IPS-NIHi7 (cell line): Measurements from ENCODE around the gene DRG2.

Experiments used
- DNase-seq: peaks from one replicate; pipeline ENCODE4 v3.0.0; 2012; ENCODE audit warnings: mixed read lengths; ENCODE audit errors: extremely low spot score

The DRG2 gene

DNA sequence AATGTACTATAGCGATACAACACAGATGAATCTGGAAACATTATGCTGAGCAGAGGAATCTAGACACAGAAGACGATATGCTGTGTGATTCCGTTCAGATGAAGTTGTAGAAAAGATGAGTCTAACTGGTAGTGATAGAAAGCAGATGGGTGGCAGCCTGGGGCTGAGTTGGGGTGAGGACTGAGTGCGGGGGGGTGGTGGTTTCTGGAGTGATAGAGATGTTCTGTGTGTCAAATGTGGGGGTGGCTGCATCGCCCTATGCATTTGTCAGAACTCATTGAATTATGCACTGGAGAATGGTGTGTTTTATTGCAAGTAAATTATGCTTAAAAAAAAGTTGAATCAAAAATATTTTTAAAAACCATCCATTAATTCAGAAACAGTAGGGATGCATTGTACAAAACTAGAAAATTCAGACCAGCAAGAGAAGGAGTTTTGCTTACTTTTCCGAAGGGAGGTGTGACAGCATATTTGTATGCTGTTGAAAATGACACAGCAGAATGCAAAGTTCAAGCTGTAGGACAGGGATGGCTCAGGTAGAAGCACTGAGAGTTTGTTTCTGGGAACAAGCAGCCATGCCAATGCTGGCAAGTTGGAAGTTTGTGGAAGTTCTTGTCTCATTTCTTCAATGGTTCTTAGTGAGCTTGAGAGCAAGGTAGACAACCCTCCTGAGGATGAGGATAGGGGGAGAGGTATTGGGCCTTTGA is 13.0 kb upstream of the DRG2 start:
- DNase-seq, result no peak

DNA sequence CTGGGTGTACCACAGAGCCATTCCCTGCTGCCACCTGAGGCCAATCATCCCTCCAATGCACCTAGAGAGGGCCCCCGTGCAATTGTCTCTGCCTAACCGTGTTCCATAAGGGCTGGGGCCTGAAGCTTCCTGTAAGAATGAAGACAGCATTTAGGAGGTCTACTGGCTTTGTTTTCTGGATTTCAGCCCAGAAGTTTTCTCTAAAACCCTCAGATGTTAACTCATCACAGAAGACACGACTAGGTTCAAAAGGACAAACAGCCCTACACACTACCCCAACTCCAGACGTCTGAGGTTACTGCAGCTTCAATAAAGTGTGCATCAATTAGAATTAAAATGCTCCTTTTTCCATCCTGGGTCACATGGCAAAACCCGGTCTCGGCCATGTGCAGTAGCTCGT is 10.8 kb upstream of the DRG2 start:
- no peak for DNase-seq

DNA sequence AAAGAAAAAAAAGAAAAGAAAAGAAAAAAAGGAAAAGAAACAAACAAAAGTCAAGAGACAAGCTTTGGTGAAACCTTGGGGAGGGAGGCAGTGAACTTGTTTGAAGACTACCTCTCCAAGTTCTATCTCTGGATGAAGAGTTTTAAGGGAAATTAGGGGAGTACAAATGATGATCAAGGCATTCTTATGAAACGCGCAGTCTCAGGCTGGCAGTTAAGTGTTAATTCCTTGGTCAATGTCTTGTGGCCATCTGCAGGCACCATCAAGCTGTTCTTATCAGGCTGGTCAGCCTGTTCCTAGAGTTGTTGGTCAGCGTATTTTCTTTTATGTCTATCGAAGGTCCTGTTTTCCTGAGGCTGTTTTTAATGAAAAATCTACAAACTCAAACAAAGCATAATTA is 8.2 kb upstream of the DRG2 start:
- no peak for DNase-seq

DNA sequence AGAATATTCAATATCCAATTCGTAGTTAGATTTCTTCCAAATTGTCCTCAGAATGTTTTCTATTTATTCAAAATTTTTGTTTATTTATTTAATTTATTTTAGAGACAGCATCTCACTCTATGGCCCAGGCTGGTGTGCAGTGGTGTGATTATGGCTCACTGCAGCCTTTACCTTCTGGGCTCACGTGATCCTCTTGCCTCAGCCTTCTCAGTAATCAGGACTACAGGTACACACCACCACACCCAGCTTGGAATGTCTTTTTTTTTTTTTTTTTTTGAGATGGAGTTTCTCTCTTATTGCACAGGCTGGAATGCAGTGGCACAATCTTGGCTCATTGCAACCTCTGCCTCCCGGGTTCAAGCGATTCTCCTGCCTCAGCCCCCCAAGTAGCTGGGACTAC is 3.5 kb upstream of the DRG2 start:
- no peak for DNase-seq

DNA sequence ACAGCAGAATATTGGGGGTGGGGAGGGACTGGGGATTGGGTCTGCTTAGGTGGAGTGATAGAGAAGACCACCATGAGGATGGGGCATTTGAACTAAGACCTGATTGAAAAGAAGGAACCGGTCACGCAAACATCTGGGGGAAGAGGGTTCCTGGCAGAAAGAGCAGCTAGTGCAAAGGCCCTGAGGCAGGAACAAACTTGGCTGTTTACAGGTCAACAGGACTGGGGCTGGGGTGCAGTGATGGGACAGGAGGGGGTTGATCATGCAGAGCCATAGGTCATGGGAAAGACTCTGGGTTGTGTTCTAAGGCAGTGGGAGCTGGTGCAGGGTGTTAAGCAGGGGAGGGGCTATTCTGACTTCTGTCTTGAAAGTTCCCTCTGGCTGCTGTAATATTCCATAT is 1.9 kb downstream of the DRG2 start:
- DNase-seq, result no peak

DNA sequence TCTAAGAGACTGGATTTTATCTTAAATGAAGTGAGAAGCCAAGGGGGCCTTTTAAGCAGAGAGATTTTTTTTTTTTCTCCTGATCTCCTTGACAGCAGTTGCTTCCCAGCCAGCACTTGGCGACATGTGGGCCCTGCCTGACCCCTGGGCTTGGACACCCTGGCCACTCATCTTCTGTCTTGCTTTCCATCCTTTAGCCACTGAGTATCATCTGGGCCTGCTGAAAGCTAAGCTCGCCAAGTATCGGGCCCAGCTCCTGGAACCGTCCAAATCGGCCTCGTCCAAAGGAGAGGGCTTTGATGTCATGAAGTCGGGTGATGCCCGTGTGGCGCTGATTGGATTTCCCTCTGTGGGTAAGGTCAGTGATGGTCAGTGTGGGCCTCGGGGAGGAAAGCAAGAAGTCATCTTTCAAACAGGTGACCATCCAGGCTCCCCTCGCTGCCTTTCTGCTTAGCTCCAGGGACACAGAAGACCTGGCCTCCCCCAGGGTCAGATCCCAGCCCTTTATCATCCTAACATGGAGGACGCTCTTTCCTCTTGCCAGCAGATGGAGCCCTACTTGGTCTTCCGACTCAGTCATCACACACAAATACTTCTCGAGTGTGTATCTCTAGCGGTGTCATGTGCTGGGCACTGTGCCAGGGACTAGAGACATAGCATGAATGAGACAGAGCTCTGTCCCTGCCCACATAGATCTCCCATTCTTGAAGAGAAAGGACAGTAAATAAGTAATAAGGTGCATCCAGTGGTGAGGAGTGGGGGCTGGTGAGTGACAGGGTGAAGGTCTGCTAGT is 6.1 kb downstream of the DRG2 start:
- DNase-seq, result peak; percentile 67

DNA sequence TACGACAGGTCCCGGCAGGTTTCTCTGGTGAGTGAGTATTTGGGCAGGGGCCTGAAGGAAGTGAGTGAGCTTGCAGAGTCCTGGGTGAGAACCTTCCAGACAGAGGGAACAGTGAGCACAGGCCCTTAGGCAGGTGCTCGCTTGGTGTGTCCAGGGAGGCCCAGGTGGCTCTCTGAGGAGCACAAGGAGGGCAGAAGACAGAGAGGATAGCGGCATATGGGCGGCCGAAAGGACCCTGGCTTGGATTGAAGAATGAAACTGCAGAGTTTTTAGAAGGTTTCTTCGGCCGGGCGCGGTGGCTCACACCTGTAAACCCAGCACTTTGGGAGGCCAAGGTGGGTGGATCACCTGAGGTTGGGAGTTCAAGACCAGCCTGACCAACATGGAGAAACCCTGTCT is 6.7 kb downstream of the DRG2 start:
- no peak for DNase-seq

DNA sequence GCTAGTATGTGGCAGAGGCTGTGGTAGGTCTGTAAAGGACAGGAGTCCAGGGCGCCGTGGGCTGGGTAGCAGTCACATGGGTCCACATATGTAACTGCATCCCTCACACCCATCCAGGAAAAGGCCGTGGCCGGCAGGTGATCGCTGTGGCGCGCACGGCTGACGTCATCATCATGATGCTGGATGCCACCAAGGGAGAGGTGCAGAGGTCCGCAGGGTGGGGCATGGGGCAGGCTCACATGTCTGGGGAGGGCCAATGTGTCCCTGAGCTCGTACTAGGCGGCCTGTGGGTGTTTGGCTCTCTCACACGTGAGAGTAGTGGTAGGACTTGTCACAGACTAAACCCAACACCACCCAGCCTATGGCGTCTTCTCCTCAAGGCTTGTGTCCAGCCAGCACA is 11.8 kb downstream of the DRG2 start:
- no peak for DNase-seq

DNA sequence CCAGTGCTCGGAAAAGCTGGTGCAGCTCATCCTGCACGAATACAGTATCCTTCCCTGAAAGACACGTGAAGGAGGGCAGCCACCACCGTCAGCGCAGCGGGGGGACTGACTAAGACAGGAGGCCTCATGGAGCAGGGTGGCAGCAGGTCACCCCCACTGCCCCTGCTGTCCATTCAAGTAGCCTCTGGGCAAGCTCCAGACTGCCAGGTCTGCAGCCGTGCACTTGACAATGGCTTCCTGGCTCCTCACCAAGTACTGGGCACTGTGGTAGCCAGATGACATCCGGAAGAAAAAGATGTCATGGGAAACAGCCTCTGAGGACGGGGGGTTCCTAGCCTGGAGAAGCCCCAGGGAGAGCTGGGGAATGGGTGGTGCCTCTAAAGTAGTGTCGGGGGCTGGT is 12.9 kb downstream of the DRG2 start:
- no peak for DNase-seq

DNA sequence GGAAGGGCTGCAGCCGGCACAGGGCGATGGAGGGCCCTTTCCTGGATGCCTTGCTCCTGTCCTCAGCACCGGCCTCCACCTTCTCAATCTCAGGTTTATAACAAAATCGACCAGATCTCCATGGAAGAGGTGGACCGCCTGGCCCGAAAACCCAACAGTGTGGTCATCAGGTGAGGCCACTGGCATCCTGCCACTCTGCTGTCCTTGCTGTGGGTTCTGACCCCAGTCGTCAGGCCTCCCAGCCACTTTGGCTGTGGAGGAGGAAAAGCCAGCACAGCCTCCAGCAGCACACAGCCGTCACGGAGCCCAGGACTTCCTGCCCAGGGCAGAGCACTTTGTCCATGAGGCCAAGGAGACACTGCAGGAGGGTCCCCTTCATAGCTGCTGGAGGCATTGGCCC is 14.1 kb downstream of the DRG2 start:
- DNase-seq, result no peak

DNA sequence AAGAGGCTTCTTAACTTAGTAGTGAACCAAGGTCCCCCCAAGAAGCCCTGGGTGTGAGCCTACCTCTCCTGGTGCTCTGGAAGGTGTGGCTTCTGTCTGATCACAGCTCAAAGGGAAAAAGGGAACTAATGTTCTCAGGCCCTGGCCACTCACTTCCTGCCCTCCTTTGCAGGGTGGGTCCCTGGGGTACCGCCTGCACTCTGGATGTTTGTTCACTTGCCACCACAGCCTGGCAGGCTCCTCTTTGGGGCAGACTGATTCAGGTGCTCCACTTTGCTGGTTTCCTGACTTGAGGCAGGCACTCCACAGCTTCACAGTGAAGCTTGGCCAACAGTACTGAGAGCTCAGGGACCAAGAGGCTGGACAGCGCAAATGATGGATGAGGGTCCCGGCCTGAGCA is 14.9 kb downstream of the DRG2 start:
- DNase-seq, result no peak

DNA sequence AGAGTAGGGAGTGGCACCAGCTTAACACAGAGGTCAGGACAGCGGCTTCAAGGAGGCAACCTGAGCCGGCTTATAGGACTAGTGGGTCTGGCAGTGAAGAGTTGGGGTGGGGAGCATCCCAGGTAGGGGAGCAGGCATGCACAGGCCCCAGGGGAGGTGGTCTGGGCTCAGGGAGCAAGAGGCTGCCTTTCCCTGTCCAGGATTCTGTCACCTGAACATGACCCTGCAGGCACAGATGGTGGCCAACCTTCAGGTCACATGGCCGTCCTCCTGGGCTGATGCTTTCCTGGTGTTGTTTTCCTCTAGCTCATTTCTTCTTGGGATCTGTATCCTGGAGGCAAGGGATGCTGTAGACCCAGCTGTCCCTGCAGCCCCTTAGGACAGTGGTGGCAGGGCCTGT is 17.3 kb downstream of the DRG2 start:
- no peak for DNase-seq

DNA sequence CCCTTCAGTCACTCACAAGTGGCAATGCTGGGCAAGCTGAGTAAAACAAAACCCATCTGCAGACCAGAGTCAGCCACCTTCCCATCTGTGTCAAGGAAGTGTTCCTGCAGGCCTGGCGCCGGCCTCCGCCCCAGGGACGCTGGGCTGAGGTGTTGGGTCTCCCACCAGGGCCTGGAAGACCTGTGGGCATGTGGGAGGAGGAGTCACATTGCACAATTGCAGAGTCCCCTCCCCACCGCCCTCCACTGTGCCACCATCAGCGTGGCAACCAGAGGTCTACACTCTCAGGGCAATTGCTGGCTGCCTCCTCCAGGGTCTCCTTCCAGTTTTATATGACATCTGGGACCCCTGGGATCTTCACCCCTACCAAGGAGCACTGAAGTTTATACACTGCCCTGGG is 17.8 kb downstream of the DRG2 start:
- DNase-seq, result no peak

DNA sequence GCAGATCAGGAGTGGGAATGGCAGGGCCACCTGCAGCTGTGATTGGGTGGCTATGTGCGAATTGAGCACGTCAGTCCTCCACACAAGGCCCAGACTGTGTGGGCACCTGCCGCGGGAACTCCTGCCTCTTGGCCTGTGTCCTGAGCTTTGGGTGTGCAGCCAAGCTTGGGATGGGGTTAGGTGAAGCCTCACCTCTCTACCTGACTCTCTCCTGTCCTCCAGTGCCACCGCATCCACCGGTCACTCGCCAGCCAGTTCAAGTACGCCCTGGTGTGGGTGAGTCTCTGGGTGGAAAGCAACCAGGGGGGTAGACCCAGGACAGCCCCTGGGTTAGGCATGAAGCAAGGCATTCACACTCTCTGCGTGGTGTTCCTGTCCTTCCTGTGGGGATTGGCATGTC is 18.5 kb downstream of the DRG2 start:
- DNase-seq, result no peak

DNA sequence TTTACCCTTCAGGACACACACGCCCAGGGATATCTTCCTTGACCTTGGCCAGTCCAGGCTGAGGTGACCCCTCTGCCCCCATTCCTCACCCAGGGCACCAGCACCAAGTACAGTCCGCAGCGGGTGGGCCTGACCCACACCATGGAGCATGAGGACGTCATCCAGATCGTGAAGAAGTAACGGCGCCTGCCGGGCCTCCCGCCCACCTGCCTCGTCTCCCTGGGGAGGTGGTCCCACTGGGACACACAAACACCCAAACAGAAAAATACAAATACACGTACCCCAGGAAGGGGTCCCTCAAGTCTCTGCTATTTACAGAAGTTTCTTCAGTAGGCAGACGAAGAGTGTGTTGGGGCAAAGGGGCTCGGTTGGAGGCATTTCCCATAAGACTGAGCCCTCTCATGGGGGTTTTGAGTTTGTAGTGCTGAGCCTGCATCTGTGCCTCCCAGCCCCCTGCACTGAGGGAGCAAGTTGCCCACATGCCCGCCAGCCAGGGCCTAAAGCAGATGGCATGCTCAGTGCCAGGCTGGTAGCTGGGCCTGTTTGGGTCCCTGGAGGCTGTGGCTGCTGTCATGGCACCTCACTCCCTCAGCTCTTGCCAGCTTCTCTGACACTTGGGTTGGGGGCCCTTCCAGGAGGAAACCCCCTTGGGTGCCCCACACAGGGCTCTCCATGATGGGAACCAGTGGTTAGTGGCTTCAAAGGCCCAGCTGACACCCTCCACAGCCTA is 19.5 kb downstream of the DRG2 start:
- no peak for DNase-seq

DNA sequence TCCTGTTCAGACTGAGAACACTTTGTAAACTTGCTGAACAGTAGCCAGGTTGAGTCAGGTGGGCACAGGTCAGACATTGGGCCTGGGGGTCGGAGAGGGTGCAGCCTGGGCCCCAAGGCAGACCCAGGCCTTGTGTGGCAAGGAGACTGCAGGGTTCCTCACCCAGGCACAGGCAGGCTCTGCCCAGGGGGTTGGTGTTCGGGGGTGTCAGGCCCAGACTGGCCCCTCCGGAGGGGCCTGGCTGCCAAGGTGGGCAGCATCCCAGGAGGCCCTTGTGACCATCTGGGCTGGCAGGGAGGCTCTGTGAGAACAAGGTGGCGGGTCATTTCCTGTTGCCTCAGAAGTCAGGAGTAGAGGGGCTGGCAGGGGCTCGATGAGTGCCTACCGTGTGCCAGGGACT is 20.2 kb downstream of the DRG2 start:
- DNase-seq, result no peak

DNA sequence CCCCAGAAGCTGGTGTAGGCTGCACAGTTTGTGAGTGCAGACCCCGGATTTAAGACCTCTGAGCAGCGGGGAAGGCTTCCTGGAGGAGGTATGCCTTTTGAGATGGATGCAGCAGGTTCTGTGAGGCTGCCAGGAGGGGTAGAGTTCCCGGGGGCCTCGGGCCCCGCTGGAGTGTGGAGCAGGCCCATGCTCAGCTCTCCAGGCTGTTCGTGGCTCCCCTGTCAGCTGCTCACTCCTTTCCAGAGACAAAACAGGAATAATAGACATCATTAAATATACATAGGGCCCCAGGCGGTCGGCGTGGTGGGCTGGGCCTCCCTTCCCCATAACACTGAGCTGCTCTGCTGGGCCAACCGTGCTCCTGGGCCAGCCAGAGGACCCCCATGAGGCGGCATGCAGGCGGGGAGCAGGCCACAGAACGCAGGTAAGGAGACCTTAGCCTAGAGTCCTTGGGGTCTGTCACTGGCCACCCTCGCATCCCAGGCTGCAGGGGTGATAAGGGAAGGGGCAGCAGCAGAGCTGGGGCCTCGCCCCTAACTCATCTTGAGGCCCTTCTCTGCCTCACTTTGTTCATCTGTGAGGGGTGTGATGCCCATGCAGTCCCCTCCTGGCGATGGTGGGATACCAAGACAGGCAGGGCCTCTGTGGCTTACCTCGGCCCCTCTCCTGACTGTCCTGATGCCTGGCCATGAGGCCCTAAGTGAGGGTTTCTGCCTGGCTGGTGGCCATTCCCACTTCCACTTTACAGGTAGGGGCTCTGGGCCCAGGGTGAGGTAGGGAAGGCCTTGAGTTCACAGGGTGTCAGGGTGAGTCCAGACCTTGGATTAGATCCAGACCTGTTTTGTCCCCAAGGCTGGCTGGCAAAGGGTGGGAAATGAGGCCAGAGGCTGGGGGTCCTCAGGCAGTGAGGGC is 20.9 kb downstream of the DRG2 start, which contains the start of gene MYO15A:
Gene MYO15A, plus strand, starts transcription at position 356 of the 912 bp plus-strand sequence. CDS start 10,045 bp downstream, outside the sequence.
- no peak for DNase-seq

DNA sequence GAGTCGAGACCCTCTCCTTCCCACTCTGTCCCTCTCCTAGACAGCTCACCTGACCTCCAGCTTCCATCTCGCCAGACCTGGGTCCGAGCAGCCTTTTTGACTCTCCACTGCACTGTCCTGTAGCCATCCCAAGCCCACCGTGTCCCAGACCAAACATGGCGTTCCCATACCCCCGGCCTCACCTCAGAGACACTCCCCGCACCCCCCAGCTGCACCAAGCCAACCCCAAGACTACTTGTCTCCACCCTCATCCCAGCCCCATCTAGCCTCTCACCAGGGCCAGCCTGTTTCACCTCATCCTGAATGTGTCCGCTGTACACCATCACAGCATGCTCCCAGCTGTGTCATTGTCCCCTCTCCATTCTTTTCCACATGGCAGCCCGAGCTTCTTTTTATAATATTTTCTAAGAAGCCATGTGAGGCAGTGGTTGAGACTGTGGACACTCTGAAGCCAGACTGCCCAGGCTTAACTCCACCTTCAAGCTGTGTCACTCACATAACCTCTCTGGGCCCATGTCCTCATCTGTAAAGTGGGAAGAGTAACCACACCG is 22.3 kb downstream of the DRG2 start:
- DNase-seq, result no peak

DNA sequence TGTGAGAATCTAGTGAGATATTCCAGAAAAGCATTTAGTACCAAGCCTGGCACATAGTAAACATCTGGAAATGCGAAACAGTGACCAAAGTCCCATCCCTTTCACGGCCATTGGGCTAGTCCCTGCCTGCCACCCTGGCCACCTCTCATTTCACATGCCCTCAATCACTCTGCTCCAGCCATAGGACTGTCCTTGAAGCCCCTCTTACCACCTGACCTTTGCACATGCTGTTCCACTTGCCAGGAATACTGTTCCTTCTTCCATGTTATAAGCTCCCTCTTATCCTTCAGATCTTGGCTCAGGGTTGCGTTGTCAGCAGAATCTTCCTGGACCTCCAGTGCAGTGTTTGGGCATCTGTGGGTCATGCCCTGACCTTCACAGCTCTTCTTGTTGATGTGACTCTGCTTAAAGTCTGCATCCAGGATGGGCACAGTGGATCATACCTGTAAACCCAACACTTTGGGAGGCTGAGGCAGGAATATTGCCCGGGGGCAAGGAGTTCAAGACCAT is 22.9 kb downstream of the DRG2 start:
- no peak for DNase-seq

DNA sequence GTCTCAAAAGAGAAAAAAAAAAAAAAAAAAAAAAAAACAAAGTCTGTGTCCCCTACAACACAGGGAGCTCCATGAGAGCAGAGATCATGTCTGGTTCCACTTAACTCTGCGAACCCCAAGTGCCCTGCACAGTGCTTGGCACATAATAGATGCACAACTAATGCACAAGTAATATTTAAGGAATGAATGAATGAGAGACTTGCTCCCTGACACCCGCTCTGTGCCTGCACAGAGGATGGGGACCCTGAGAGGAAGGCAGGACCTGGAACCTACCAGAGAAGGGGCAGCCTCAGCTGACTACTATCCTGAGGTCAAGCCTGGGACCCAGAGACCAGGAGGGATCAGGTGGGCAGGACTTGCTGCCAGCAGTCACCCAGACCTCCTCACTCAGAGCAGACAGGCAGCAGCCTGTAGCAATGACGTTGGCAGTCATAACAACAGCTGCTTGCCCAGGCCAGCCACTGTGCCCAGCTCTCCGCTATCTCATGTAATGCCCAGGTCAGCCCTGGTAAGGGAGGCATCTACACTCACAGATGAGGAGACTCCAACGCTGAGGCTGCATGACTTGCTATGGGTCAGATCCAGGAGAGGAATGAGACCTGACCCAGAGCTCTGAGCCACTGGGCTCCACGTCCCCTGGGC is 23.7 kb downstream of the DRG2 start:
- no peak for DNase-seq

DNA sequence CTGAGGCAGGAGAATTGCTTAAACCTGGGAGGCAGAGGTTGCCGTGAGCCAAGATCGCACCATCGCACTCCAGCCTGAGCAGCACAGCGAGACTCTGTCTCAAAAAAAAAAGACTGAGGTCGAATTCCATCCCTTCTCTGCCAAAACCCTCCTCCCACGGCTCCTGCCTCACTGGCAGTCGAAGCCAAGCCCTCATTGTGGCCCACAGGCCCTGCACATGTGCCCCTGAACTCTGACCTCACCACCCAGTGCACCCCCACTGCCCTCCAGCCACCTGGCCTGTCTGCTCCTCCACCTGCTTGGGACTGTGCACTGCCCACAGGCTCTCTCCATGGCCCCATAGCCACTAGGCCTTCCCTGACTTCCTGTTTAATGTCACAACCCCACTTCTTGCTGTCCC is 27.8 kb downstream of the DRG2 start:
- DNase-seq, result no peak
